Muscle of arm (tissue), 12 donors: Measurements from ENCODE around the gene WBP1L. TPM values are rescaled to one million over a fixed set of nuclear protein-coding genes. Genes with fewer than 3 reads are reported as not detected.
"Not testable (repeated sequence)": the region's sequence is repeated elsewhere in the genome, so short reads cannot be mapped to it uniquely, and the experiment has no call there.

ENCODE experiments used
- DNase-seq: peaks from one replicate; pipeline ENCODE4 v3.0.0-alpha.2; 2013
- polyA plus RNA-seq, 12 donors: library from polyadenylated mRNA; unstranded; fragments of 120-200 nt; gene quantifications; one replicate each; pipeline ENCODE4 v1.2.1, GENCODE V29; 2013; ENCODE audit not compliant: insufficient read length in 12 of 12

WBP1L gene
- polyA plus RNA-seq, 12 donors: 37.9 to 52.1 (median 45.0) TPM; not detected in 1

GRCh38 chr10:102834143-102834542 is 90.4 kb downstream of the WBP1L start:
- no peak for DNase-seq

- peak; percentile 78 for DNase-seq
Observed at GRCh38 chr10:102835007-102835482, 91.3 kb downstream of the WBP1L start.

GRCh38 chr10:102837230-102837721 is 93.5 kb downstream of the WBP1L start, which contains the start of gene CYP17A1:
Gene CYP17A1, minus strand, starts transcription at chr10:102837413. Its CDS starts 52 bp downstream, at chr10:102837361.
- DNase-seq: no peak

- not testable (repeated sequence) for DNase-seq
Observed at GRCh38 chr10:102838276-102838927, 94.7 kb downstream of the WBP1L start.

GRCh38 chr10:102841827-102842345 is 98.1 kb downstream of the WBP1L start:
- no peak for DNase-seq

- DNase-seq: not testable (repeated sequence)
Observed at GRCh38 chr10:102843139-102843538, 99.4 kb downstream of the WBP1L start.

- DNase-seq: not testable (repeated sequence)
Observed at GRCh38 chr10:102844190-102844776, 100.5 kb downstream of the WBP1L start.

GRCh38 chr10:102845352-102845902 is 101.7 kb downstream of the WBP1L start:
- DNase-seq: no peak

GRCh38 chr10:102850025-102850518 is 106.3 kb downstream of the WBP1L start:
- DNase-seq: no peak

- DNase-seq: not testable (repeated sequence)
Observed at GRCh38 chr10:102853237-102853636, 109.5 kb downstream of the WBP1L start.

- DNase-seq: not testable (repeated sequence)
Observed at GRCh38 chr10:102855731-102856436, 112.1 kb downstream of the WBP1L start.

GRCh38 chr10:102856758-102857424 is 113.1 kb downstream of the WBP1L start:
- no peak for DNase-seq

- DNase-seq: peak; percentile 9
Observed at GRCh38 chr10:102859911-102860310, 116.2 kb downstream of the WBP1L start.

GRCh38 chr10:102863660-102864059 is 119.9 kb downstream of the WBP1L start:
- no peak for DNase-seq

- no peak for DNase-seq
Observed at GRCh38 chr10:102865620-102866019, 121.9 kb downstream of the WBP1L start.

Other genes starting within 250 kb of the WBP1L start
- 10 to 100 TPM in 11 of 12 donors, not detected in 1; 53.7 to 88.2 (median 81.1) TPM for gene ACTR1A, start 241.2 kb upstream of the WBP1L start, polyA plus RNA-seq
- gene SUFU, start 240.0 kb upstream of the WBP1L start, polyA plus RNA-seq: 10 to 100 TPM in 11 of 12 donors, not detected in 1; 10.8 to 24.1 (median 15.3) TPM
- gene TRIM8, start 99.5 kb upstream of the WBP1L start, polyA plus RNA-seq: 100 to 1,000 TPM in 2 of 12 donors, 10 to 100 TPM in 10; 60.8 to 367 (median 74.1) TPM
- gene ARL3, start 29.6 kb upstream of the WBP1L start, polyA plus RNA-seq: 10 to 100 TPM in 11 of 12 donors, not detected in 1; 10.6 to 18.8 (median 13.8) TPM
- 10 to 100 TPM in 2 of 12 donors, 1 to 10 TPM in 9, not detected in 1; 3.5 to 11.4 (median 5.7) TPM for gene SFXN2, start 29.3 kb upstream of the WBP1L start, polyA plus RNA-seq
- 1 to 10 TPM in 1 of 12 donors, under 1 TPM in 9, not detected in 2; 0.12 to 1.0 (median 0.64) TPM for gene CYP17A1, start 93.5 kb downstream of the WBP1L start, polyA plus RNA-seq
- gene BORCS7, start 110.3 kb downstream of the WBP1L start, polyA plus RNA-seq: 100 to 1,000 TPM in 1 of 12 donors, 10 to 100 TPM in 11; 20.0 to 240 (median 27.4) TPM
- 10 to 100 TPM in 6 of 12 donors, 1 to 10 TPM in 5, not detected in 1; 4.8 to 14.3 (median 10.1) TPM for gene AS3MT, start 125.5 kb downstream of the WBP1L start, polyA plus RNA-seq
- 1 to 10 TPM in 11 of 12 donors, not detected in 1; 1.7 to 7.1 (median 3.2) TPM for gene CNNM2, start 174.3 kb downstream of the WBP1L start, polyA plus RNA-seq